ENCODE results near the gene CRYGB.

Gene CRYGB, protein sequence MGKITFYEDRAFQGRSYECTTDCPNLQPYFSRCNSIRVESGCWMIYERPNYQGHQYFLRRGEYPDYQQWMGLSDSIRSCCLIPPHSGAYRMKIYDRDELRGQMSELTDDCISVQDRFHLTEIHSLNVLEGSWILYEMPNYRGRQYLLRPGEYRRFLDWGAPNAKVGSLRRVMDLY

DNA sequence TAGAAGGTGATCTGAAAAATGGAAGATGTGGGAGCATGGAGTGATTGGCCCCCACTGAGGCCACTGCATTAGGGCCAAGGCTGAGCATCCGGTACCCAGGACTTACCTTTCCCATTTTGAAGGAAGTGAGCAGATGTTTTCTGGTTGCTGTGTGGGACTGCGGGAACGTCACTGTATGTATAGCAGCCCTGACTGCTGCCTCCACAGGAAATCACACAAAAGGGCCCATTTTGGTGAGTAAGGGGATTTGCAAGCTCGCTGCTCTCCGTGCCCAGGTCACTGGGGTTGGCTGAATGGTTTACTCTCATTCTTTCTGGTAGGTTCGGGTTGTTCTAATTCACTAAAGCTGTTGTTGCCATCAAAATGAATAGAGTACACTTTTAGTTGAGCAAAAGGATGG is at the start of gene CRYGB:
CRYGB (minus strand) TSS at position 153 of the 400 bp plus-strand sequence; CDS start at position 115, 38 bp downstream.
- no peak for DNase-seq

DNA sequence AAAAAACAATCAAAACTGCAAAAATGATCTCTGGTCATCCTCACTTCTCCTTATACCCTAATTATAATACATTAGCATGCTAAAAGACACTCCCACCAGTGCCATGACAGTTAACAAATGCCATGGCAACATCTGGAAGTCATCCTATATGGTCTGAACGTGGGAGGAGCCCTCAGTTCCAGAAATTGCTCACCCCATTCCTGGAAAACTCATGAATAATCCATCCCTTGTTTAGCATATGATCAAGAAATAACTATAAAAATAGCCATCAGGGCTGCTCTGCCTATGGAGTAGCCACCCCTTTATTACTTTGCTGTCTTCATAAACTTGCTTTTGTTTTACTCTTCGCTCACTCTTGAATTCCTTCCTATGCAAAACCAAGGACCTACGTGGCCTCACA is 49.6 kb upstream of the CRYGB start:
- no peak for DNase-seq

DNA sequence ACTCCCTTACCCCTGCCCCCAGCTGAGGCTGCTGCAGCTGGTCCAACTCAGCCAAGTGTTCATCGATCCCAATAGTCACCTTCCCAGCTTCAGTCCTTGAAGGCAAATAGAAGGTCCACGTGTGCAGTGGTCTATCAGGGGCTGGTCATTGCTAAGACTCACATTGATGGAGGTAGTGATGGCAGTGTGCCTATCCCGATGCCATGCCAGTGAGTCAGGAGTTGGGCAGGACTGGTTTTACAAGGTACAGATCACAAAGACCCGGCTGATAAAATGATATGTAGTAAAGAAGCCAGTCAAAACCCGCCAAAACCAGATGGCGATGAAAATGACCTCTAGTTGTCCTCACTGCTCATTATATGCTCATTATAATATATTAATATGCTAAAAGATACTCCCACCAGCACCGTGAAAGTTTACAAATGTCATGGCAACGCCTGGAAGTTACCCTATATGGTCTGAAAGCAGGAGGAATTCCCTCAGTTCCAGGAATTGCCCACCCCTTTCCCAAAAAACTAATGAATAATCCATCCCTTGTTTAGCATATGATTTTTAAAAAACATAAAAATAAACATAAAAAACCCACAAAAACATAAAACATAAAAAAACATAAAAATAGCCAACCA is 46.8 kb upstream of the CRYGB start:
- DNase-seq = no peak

DNA sequence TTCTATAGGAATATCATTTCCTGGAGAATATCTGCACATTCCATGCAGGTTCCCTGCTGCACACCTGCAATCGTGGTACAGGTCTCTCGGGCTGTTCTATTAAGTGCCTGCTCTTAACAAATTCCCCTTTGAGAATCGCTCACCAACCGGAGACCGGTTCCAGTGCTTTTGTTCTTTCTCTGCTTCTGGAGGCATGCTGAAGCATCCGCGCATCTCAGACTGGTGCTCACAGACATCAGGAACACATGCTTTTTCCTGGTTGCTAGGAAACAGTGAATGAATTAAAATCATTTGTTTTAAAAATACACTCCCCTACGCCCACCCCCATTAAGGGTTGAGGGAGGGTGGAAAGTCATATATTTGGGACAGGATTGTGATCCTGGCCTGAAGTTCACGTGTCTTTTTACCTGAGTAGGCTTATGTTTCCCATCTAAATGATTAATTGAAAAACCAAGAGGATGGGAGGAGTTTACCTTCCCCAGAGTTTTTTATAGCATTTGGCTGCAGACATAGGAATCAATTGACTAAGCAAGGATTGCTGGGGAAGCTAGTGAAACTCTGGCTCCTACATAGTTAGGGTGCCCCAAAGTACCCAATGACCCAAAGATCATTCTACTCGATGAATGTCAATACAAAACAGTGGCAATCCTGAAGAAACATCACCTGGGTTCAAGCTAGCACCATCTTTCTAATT is 44.0 kb upstream of the CRYGB start, which contains the start of gene C2orf80:
C2orf80 (minus strand) TSS at position 221 of the 694 bp plus-strand sequence. CDS start 3,044 bp downstream, outside the sequence.
- DNase-seq = no peak

DNA sequence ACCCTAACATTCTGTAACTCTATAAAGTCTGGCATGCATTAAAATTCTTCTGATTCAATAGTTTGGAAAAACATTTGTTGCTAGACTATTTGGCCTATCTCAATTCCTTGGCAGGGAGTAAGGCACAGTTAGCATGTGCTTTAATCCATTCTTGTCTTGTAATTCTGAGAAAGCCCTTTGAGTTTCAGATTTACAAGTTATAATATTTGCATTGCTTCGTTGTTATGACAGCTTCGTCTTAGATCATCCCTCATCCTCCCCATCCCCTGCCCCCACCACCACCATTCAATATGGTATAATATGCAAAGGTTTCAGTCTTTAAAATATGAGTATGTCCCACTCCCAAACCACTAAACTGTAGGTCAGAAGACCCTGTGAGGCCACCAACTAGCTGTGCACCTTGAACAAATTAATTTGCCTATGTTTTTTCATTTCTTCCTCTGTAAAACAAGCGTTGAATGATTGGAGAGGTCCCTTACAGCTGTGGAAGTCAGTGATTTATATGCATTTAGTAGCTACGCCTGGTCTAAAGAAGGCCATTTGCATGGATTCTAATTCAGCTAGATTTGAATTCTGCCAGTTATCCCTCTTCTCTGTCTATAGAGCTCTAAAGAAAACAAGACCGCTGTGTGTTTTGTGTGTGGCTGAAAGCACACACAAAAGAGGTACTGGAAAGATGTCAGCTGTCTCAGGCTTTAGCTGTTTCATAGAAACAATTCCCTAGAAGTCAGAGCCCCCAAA is 43.3 kb upstream of the CRYGB start:
- no peak for DNase-seq

DNA sequence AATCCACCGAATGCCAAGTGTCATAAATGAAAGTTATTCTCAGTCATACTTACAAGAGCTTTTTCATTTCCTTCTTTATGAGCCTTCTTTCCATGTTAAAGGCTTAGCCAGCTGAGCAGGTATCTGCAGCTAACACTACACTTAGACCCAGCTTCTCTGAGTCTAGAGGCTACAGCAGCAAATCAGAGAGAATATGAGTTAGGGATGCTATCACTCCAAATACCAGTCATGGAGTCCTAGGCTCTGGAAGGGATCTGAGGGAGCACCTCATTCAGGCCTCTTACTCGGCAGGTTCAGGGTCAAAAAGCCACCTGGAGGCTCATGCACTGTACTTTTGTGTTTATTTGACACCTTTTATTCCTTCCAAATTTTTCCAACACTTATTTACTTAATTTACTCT is 40.9 kb upstream of the CRYGB start:
- no peak for DNase-seq

DNA sequence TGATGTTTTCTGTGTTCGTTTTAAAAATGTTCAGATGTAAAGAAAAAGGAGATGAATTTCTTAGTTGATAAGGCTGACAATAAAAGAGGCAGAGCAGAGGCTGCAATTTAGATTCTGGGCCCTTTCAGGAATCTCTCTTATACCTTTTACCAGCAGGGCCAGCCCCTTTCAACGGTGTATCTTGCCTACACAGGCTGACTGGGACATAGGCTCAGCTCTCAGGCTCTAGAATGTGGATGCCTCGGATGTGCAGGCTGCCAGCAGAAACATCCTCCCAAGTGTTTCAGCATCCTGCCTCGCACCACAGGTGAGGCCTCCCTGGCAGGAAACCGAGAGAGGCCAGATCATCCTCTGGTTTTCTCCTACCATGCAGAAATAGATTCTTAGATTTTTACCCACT is 40.5 kb upstream of the CRYGB start:
- DNase-seq = no peak

DNA sequence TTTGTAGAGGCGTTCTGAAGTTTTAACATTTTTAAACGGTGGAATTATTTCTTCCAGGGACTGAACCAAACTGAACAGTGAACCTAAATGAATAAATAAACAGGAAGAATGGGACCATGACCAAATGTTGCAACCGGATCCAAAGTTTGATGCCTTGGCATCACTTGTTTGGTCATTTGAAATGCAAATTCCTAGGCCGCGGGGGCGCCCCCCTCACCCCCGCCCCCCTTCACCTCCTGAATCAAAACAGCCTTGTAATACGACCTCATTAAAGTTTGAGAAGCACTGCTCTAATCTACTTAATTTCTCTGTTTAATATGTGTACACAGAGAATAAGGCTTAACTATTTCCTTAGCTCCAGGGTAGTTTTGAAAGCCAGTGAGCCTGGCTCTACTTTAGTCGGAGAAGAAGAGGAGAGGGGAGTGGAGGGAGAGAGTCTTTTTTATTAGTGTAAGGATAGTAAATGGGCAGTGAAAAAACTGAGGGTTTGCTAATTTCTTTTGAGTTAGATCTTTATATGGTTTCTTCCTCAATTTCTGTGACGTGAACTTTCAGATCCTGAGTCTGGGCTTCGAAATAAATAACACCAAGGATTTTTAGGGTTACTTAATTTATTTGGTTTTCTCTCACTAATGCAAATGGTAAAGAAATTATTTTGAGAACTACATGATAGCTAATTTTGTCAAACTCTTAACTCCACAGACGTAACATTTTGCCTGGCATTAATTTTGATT is 38.2 kb upstream of the CRYGB start:
- DNase-seq = peak; percentile 59

DNA sequence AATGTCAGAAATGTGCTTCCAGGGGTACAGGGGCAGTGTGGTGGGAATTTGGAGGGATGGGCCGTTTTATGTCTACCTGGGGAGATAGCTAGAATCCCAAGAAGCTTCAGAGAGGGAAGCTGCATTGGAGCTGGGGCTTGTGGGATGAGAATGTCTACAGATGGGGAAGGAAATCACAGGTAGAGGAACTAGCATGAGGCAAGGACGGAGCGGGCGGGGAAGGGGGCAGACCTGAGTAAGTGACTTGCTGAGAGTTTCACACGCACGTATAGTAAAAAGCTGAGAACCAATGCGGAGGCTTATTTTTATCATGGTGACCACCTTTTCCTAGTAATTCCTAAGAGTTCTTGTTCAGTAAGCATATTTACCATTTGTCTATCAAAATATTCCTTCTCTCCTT is 37.6 kb upstream of the CRYGB start:
- no peak for DNase-seq

DNA sequence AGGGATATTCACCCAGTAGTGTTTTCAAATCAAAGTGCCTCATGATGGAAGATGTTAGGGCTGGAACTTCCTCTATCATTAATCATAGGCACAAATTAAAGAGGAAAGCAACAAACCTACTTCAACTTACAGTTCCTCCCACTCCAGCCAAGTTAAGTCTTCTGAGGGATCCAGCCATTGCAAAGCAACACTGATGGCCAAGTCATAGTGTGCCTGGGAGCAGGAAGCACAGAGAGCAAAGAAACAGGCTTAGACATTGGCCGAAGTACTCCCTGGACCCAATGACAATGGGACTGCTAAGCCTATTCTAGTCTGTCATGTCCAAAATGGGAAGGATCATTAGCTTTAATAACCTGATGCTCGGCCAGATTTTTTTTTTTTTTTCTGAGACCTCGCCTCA is 36.9 kb upstream of the CRYGB start:
- no peak for DNase-seq

DNA sequence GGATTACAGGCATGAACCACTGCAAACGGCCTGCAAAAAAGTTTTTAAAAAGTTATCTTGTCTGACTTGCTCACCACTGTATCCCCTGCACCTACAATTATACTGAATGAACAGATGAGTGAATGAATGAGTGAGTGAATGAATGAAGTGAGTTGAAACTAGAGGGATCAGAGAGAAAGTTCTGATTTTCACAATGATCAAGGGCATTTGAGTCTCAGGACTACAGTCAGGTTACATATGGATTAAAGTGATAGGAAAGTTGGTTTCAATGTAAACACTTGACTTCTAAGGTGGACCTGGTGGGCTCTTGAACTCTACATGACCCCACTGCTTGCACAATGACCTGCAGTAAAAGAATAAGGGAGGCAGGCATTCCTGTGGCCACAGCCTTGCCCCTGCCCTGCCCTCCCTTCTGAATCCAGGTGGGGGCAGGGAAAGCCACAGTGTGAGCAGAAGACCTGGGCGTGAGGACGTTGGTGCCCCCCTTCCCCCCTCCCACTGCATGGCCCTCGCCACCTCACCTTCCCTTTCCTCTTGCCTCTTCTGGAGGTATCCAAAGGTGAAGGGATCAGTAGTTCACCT is 33.2 kb upstream of the CRYGB start:
- no peak for DNase-seq

DNA sequence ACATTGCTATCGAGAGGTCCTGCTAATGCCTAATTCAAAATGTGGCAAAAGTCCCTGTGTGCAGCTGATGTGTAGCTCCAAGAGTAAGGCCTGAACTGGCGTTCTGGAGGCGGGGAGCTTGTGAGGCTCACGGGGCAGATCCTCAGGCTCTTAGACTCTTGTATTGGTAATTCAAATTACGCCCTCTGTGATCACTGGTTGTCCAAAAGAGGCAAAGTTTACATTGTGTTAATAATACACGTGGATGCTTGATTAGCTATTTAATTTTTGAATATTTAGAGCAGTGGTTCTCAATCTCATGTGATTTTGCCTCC is 29.8 kb upstream of the CRYGB start:
- DNase-seq = no peak

DNA sequence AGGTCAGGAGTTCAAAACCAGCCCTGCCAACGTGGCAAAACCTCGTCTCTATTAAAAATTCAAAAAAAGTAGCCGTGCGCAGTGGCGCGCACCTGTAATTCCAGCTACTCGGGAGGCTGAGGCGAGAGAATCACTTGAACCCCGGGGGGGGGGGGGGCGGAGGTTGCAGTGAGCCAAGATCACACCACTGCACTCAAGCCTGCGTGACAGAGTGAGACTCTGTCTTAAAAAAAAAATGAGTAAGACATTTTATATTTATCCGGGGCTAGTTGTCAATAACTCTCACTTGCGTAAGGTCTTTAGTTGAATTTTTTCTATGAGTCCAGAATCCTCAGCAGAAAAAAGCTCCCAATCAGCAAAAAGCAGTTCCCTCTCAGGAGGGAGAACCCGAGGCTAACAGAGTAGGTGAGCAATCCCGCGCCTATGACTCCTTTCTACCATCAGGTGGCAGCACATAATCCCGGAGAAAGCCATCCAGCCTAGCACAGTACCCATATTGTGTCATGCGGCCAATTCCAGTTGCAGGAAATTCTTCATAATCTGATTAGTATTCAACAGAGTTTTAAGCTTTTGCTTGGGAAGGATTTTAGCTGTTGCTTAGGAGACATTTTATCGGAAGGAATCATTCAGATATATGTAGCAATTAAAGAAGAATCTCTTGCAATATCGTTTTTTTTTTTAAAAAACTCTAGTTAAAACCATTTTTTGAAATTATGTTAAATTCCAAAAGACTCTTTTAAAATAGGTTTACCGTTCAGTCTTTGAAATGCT is 29.3 kb upstream of the CRYGB start:
- peak; percentile 77 for DNase-seq

DNA sequence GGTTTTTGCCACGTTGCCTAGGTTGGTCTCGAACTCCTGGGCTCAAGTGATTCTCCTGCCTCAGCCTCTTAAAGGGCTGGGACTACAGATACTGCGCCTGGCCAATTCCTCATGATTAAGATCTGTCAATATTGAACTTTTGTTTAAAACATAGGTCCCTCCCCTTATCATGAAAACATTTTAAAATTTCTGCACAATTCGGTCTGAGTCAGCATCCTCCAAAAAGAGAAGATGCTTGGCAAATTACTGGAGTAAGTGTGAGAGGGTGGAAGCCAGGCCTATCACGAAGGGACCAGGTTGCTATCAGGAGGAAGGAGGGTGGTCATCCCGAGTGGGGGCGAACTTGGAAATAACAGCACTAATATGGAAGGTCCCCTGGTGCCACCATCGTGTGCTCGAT is 28.2 kb upstream of the CRYGB start:
- DNase-seq = no peak

DNA sequence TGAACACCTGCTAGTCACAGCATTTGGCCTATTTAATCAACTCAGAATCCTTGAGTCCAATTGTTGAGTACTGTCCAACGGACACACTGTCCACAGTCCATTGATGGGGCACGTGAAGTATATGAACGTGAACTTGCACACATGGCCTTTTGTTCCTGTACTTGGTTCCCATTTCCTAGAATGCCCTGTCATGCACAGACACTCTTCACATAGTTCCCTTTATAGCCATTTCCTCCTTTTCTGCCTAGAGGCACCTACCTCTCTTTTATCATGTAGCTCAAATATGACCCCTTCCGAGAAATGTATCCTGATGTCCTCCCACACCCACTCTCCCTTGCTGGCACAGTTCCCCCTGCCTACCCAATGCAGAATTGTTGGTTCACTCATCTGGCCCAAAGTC is 26.2 kb upstream of the CRYGB start:
- no peak for DNase-seq

DNA sequence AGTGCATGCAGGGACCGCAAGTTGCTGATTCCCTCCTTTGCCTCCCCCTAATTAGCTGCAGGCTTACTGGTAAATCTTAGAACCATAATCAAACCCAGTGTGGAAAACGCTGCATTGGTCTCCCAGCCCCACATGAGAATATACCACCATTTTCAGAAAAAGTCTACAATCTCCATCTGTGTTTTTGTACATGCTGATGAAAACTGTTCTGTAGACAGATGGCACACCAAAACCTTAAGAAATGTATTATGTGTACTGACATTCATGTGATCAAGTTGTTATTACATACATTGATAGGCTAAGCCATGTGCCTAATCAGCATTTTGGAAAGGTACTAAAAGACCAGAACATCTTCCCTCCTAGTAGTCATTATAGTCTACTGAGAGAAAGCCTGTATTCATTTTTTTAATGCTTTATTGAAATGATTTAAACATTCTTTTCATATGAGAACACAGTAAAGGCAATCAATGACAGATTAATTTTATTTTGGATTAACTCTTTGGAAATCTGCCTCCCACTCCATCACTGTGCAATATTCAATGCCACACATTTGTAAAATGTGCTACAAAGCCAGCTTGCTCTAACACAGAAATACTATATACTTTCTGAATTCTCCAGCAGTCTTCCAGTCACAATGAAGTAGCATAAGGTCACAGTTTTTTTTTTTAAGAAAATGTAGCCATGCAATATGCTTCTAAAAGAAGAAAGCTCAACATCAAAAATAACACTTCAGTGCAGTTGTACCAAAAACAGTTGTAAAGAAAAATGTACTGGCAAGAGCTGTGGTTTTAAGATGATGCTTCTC is 19.2 kb upstream of the CRYGB start:
- DNase-seq = no peak

DNA sequence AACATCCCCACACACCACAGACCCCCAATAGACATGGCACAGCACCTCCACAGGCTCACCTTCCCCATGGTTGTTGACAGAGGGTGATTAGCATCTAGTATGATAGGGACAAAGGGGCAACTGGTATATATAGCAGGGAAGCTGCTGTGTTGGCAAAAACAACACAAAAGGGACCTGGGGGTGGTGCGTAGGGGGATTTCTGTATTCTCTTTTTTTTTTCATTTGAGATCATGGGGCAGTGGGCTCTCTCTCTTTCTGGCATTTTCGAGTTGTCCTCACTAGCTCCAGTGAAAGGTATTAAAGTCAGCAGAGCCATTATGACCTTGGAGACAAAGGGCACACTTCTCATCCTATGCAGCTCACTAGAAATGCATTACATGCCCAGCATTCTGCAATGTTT is 17.5 kb upstream of the CRYGB start, which contains the start of gene CRYGA:
CRYGA (minus strand) TSS at position 101 of the 400 bp plus-strand sequence; CDS start at position 68, 33 bp downstream.
- DNase-seq = no peak

DNA sequence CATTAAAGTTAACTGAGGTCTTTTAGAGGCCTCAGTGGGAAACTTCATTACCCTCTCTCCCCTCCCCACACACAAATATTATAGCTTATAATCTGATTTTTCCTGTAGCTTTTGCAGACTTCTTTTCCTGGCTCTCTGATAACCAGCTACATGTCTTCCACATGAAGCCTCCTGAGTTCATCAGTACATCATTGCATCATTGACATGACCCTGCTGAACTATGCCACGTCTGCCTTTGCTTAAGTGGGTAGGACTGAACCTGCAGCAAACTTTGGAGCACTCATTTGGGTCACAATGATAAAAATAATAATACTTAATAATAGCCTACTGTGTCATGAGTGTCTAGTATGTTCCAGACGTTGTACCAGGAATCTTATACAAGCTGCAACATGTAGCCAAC is 10.5 kb upstream of the CRYGB start:
- no peak for DNase-seq

DNA sequence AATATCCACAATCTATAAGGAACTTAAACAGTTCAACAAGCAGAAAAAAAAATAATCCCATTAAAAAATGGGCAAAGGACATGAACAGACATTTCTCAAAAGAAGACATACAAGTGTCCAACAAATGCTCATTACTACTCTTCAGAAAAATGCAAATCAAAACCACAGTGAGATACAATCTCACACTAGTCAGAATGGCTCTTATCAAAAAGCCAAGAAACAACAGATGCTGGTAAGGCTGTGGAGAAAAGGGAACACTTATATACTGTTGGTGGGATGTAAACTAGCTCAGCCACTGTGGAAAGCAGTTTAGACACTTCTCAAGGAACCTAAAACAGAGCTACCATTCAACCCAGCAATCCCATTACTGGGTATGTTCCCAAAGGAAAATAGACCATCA is 7.2 kb upstream of the CRYGB start:
- DNase-seq = no peak

DNA sequence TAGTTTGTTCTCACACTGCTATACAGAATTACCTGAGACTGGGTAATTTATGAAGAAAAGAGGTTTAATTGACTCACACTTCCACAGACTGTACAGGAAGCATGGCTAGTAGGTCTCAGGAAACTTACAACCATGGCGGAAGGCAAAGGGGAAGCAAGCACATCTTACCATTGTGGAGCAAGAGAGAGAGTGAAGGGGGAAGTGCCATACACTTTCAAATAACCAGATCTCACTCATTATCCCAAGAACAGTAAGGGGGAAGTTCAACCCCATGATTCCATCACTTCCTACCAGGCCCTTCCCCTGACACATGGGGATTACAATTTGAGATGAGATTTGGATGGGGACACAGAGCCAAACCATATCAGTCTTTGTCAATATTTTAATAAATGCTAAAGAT is 5.0 kb upstream of the CRYGB start:
- DNase-seq = no peak

DNA sequence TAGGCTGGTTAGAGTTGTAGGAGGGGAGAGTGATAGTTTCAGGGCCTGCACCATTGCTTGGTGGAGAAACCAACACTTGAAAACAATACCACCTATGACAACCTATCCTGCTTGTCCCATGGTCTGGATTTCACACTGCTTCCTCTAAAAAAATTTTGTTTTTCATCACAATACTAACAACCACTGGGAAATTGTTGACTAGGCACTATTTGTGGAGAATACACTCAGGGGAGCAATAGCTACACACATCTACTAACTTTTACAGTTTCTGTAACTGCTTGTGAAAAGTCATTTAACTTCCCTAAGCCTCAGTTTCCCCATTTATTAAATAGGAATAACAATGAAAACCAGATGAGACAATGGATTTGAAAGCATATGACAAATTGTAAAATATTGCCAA is 4.1 kb upstream of the CRYGB start:
- no peak for DNase-seq
